Motor neuron (in vitro differentiated cells): Measurements from ENCODE around the gene KPNA6. TPM values are rescaled to one million over a fixed set of nuclear protein-coding genes. Genes with fewer than 3 reads are reported as not detected.
A peak's percentile ranks its signal among the peaks of the same experiment; 100 is the strongest.
"Not testable (repeated sequence)": the region's sequence is repeated elsewhere in the genome, so short reads cannot be mapped to it uniquely, and the experiment has no call there.

Source experiments
- ATAC-seq, 8 experiments: fragments of 200-7000 bp; cut with Tn5 transposase; replicated peaks in 6 of 8; 2 replicates each; pipeline ENCODE4 v1.8.0; 2021; ENCODE audit warnings: mild to moderate bottlenecking in 8 of 8, moderate library complexity in 8 of 8
- H3K27ac ChIP-seq, 2 donors: fragments of 250-450 bp; sonication (Bioruptor Pico); 2 replicates each; pipeline ENCODE4 v1.9.0; 2021; ENCODE audit warnings: antibody characterized with exemption in 2 of 2, mild to moderate bottlenecking in 2 of 2, moderate library complexity in 1 of 2
- H3K4me1 ChIP-seq, 2 donors: fragments of 250-450 bp; sonication (Bioruptor Pico); replicated peaks in 1 of 2; 2 replicates each; pipeline ENCODE4 v1.6.1; 2021; ENCODE audit warnings: antibody characterized with exemption in 2 of 2, mild to moderate bottlenecking in 2 of 2, moderate library complexity in 1 of 2
- H3K4me3 ChIP-seq, 5 donors: fragments of 250-450 bp; sonication (Bioruptor Pico); 2 replicates each; pipeline ENCODE4 v1.9.0; 2021; ENCODE audit warnings: antibody characterized with exemption in 5 of 5, mild to moderate bottlenecking in 5 of 5, moderate library complexity in 4 of 5
- WGBS, 10 experiments: fragments of 450-650 bp; shearing (Covaris generic); methylation state at CpG; one replicate each; pipeline ENCODE4 v1.0.0; 2022; 5-methylcytosine and 5-hydroxymethylcytosine counted together
- in situ Hi-C, 9 experiments: fragments of 400-800 bp; cut with MboI; loops; one replicate each; pipeline ENCODE4 v1.15.0; 2021; ENCODE audit warnings: low sequenced_read_pairs in 9 of 9, low pct_unique_long_range_greater_than_20kb in 2 of 9; ENCODE audit not compliant: unreplicated experiment in 9 of 9
- total RNA-seq, 8 experiments: library from RNA; unstranded; fragments of 300-600 nt; gene quantifications; 2 replicates each; pipeline versions ENCODE4 v1.2.3 to v1.2.4, GENCODE V29; 2022

Gene KPNA6
- total RNA-seq, 8 experiments from 2014 or later, result 35.3 to 53.4 (median 40.7) TPM

DNA sequence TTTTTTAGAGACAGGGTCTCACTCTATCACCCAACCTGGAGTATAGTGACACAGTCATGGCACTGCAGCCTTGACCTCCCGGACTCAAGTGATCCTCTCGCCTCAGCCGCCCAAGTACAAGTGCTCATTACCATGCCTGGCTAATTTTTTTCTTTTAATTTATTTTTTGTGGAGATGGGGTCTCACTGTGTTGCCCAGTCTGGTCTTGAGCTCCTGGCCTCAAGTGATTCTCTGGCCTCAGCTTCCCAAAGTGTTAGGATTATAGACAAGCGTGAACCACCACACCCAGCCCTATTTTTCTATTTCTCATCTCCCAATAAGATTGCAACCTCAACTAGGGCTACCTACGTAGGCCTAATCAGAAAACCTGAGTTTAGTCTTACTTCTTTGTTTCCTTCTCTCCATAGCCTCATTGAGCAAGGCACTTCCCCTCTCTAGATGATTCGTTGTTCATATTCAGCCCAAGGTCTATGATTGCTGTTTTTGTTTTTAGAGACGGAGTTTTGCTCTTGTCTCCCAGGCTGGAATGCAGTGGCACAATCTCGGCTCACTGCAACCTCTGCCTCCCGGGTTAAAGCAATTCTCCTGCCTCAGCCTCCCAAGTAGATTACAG is 1.1 kb upstream of the KPNA6 start:
- Histone ChIP-seq H3K27ac (no peak overlapping the region), H3K4me3 (no peak overlapping the region), H3K4me1 (peaks cover 9 to 13% of the 10 kb centered on the region in 2 donors)
- ATAC-seq, result no peak
- WGBS, 10 experiments, result 68 to 100% (median 96%) methylated on average over 3 to 9 of the region's 9 CpGs; no CpG with 5 or more reads in 1 of the 10 experiments
- in situ Hi-C loops, result no loop called here

DNA sequence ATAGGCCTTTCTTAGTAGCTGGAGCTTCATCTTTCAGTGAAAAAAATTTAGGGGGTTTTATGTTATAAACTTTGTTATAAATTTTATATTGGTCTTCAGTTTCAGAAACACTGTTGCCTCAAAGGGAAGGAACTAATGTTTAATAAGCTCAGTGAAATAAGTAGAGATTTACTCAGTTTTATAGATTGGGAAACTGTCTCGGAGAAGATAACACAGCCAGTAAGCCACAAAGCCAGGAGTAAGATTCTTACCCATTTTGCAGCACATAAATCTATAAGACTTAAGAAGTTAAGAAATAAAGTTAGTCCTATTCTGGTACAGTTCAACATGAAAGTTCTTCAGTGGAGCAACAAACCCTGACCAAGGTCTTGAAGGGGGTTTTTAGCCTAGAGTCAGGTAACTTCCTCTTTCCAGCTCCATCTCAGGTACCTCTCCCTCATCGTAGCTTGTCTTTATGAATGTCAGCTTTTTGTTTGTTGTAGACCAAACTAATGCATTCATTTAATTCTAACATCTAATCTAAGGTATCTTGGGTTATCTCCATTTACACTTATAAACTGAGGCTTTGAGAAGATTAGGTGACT is 3.3 kb downstream of the KPNA6 start:
- H3K27ac ChIP-seq, result no peak overlapping the region
- no peak for ATAC-seq
- H3K4me1 ChIP-seq, result peaks cover 9 to 13% of the 10 kb centered on the region in 2 donors
- no peak overlapping the region for H3K4me3 ChIP-seq
- in situ Hi-C loops, result no loop called here
- 36 to 100% (median 96%) methylated on average over 1 to 2 of the region's 2 CpGs; no CpG with 5 or more reads in 1 of the 10 experiments for WGBS, 10 experiments

DNA sequence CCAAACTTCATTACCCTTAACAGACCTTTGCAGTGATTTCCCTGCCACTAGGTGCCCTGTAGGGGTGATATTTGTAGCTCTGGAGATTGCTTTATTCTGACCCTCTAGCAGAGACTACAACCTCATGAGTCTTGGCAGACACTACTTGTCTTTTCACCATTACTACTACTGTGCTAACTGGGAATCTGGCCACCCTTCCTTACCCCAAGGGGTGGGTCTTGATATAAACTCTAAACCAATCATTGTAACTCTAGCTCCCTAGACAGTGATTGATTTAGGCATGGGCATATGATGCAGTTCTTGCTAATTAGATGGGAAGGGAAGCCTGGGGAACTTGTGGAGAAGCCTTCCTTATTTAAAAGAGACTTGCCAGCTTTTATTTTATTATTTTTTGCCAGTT is 3.9 kb downstream of the KPNA6 start:
- in situ Hi-C loops, result no loop called here

DNA sequence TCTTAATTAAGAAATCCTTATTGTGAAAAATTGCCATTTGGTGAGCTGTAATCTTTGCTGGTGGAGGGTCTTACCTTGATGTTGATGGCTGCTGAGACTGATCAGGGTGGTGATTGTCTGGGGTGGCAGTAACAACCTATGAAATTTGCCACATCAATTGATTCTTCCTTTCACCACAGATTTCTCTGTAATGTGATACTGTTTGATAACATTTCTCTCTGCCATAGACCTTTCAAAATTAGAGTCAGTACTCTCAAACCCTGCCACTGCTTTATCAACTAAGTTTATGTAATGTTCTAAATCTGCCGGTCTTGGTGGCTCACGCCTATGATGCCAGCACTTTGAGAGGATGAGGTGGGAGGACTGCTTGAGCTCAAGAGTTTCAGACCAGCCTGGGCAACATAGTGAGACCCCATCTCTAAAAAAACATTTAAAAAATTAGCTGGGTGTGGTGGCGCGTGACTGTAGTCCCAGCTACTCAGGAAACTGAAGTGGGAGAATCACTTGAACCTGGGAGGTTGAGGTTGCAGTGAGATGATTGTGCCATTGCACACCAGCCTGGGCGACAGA is 5.0 kb downstream of the KPNA6 start:
- ATAC-seq, result no peak
- in situ Hi-C loops, result no loop called here
- Histone ChIP-seq H3K4me3 (no peak overlapping the region), H3K4me1 (peaks cover 11 to 13% of the 10 kb centered on the region in 2 donors), H3K27ac (no peak overlapping the region)
- WGBS, 10 experiments, result 53 to 100% (median 92%) methylated on average over 1 to 5 of the region's 5 CpGs; no CpG with 5 or more reads in 1 of the 10 experiments

More for the DNA sequence above, 3.9 kb downstream of the KPNA6 start:
- Histone ChIP-seq H3K27ac (no peak overlapping the region), H3K4me1 (peaks cover 11 to 13% of the 10 kb centered on the region in 2 donors), H3K4me3 (no peak overlapping the region)
- peak in 3 of 8 experiments; percentile 13 to 38 (median 26) for ATAC-seq

DNA sequence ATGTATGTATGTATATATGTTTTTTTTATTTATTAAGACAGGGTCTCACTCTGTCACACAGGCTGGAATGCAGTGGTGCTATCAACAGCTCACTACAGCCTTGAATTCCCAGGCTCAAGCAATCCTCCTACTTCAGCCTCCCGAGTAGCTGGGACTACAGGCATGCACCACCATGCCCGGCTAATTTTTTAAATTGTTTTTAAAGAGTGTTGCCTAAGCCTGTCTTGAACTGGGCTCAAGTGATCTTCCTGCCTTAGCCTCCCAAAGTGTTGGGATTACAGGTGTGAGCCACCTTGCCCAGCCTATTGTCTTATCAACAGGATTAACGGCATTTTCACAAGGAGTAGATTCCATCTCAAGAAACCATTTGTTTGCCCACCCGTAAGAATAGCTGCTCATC is 5.6 kb downstream of the KPNA6 start:
- WGBS, 10 experiments, result 87 to 100% (median 98%) methylated on average over 1 to 4 of the region's 4 CpGs
- H3K4me1 ChIP-seq, result peaks cover 11 to 13% of the 10 kb centered on the region in 2 donors
- H3K27ac ChIP-seq, H3K4me3 ChIP-seq, in situ Hi-C loops, ATAC-seq: not testable (repeated sequence)

DNA sequence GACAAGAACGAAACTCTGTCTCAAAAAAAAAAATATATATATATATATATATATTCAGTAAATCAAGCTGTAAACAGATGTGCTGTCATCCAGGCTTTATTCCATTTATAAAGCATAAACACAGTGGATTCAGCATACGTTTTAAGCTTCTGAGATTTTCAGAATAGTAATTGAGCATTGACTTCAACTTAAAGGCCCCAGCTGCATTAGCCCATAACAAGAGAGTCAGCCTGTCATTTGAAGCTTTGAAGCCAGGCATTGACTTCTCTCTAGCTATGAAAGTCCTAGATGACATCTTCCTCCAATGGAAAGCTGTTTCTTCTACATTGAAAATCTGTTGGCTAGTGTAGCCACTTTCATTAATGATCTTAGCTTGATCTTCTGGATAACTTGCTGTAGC is 6.6 kb downstream of the KPNA6 start:
- Histone ChIP-seq H3K27ac (no peak overlapping the region), H3K4me3 (no peak overlapping the region), H3K4me1 (peaks cover 6 to 7% of the 10 kb centered on the region in 2 donors)
- ATAC-seq, result no peak
- in situ Hi-C loops, result no loop called here
- WGBS, 10 experiments, result 60 to 100% (median 86%) methylated on average over 1 to 2 of the region's 2 CpGs; no CpG with 5 or more reads in 4 of the 10 experiments

DNA sequence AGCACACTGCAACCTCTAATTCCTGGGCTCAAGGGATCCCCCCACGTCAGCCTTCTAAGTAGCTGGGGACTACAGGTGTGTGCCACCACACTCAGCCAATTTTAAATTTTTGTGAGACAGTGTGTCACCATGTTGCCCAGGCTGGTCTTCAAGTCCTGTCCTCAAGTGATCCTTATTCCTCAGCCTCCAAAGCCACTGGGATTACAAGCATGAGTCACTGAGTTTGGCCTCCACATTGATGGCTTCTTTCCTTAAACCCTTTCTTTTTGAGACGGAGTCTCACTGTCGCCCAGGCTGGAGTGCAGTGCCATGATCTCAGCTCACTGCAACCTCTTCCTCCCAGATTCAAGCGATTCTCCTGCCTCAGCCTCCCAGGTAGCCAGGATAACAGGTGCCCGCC is 7.6 kb downstream of the KPNA6 start:
- ATAC-seq, result no peak
- no peak overlapping the region for H3K27ac ChIP-seq
- no peak overlapping the region for H3K4me3 ChIP-seq
- peaks cover 0 to 2% of the 10 kb centered on the region in 2 donors for H3K4me1 ChIP-seq
- in situ Hi-C loops, result no loop called here
- WGBS, 10 experiments, result 95 to 100% (median 100%) methylated on average over 1 to 5 of the region's 5 CpGs; no CpG with 5 or more reads in 3 of the 10 experiments

DNA sequence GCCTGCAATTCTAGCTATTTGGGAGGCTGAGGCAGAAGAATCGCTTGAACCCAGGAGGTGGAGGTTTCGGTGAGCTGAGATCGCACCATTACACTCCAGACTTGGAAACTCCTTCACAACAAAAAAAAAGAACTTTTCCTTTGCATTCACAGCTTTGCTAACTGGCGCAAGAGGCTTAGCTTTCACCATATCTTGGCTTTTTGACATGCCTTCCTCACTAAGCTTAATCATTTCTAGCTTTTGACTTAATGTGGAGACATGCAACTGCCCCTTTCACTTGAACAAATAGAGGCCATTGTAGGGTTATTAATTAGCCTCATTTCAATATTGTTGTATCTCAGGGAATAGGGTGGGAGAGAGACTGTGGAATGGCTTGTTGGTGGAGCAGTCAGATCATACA is 8.7 kb downstream of the KPNA6 start:
- peaks cover 0 to 2% of the 10 kb centered on the region in 2 donors for H3K4me1 ChIP-seq
- 92 to 100% (median 100%) methylated on average over 1 to 4 of the region's 4 CpGs; no CpG with 5 or more reads in 5 of the 10 experiments for whole genome bisulfite sequencing, 10 experiments
- H3K4me3 ChIP-seq, result no peak overlapping the region
- in situ Hi-C loops, result no loop called here
- no peak overlapping the region for H3K27ac ChIP-seq
- ATAC-seq, result no peak

DNA sequence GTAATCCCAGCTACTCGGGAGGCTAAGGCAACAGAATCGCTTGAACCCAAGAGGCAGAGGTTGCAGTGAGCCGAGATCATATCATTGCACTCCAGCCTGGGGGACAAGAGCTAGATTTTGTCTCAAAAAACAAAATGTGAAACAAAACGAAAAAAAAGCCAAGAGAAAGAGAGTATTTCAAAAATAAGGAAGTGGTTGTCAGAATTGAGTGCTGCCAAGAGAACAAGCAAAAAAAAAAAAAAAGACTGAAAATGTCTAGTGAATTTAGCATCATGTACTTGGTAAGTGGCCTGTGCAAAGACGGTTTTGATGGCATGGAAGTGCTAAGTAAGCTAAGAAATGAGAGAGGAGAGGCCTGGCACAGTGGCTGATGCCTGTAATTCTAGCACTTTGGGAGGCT is 14.3 kb downstream of the KPNA6 start:
- Histone ChIP-seq H3K27ac (no peak overlapping the region), H3K4me1 (peaks cover 3 to 7% of the 10 kb centered on the region in 2 donors), H3K4me3 (no peak overlapping the region)
- 35 to 88% (median 72%) methylated on average over 2 to 5 of the region's 5 CpGs for WGBS, 10 experiments
- in situ Hi-C loops, result no loop called here
- no peak for ATAC-seq

DNA sequence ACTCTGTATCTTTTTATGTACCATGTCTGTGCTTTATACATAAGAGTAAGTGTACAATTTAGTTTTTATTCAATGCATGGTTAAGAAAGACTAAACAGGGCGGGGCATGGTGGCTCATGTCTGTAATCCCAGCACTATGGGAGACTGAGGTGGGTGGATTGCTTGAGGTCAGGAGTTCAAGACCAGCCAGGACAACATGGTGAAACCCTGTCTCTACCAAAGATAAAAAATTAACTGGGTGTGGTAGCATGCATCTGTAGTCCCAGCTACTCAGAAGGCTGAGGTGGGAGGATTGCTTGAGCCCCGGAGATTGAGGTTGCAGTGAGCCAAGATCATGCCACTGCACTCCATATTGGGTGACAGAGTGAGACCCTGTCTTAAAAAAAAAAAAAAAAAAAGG is 15.5 kb downstream of the KPNA6 start:
- WGBS, 10 experiments, result 33 to 100% (median 100%) methylated on average over 1 to 2 of the region's 2 CpGs; no CpG with 5 or more reads in 3 of the 10 experiments
- H3K4me3 ChIP-seq, H3K27ac ChIP-seq, in situ Hi-C loops: not testable (repeated sequence)
- H3K4me1 ChIP-seq, result peaks cover 13 to 14% of the 10 kb centered on the region in 2 donors
- peak in 2 of 8 experiments; percentile 30 to 59 for ATAC-seq

DNA sequence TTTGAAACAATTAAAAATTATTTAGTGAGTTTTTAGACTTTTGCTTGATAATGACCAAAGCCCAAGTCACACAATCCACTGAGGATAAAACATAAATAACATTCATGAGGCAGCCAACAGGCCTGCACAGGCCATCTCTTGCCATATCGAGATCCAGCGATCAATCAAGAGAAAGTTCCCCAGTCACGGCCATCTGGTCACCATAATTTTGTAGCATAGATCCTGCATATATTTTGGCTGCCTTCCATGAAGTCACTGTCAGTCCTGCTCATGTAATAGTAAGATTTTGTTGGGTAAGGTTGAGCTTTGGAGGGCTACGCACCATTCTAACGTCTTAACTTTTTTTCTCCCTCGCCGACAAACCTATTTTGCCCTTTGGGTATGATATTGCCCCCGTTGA is 17.5 kb downstream of the KPNA6 start:
- no peak for ATAC-seq
- Histone ChIP-seq H3K4me1 (peaks cover 14 to 15% of the 10 kb centered on the region in 2 donors), H3K4me3 (no peak overlapping the region), H3K27ac (no peak overlapping the region)
- in situ Hi-C loops, result no loop called here
- WGBS, 10 experiments, result 17 to 95% (median 80%) methylated on average over 1 to 8 of the region's 8 CpGs; no CpG with 5 or more reads in 1 of the 10 experiments

DNA sequence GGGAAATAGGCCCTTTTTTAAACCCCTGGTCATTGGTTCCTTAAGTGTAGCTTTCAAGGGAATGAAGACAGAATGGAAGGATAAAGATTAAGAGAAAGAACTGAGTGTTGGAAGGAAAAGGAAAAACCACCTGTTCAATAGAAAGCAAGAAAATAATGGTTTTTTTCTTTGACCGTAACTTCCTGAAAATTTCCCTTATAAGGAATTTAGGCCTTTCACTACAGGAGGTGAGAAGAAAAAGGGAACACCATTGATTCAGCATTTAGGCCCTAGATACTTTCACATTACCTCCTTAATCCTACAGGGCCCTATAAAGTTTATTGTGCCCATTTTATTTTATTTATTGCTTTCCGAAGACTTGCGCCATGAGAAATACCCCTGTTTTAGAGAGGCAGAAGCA is 18.9 kb downstream of the KPNA6 start:
- no peak overlapping the region for H3K27ac ChIP-seq
- WGBS, 10 experiments, result 83 to 100% (median 100%) methylated on average over 1 to 3 of the region's 3 CpGs
- H3K4me1 ChIP-seq, result peaks cover 14 to 15% of the 10 kb centered on the region in 2 donors
- no peak overlapping the region for H3K4me3 ChIP-seq
- in situ Hi-C loops, result no loop called here
- no peak for ATAC-seq

DNA sequence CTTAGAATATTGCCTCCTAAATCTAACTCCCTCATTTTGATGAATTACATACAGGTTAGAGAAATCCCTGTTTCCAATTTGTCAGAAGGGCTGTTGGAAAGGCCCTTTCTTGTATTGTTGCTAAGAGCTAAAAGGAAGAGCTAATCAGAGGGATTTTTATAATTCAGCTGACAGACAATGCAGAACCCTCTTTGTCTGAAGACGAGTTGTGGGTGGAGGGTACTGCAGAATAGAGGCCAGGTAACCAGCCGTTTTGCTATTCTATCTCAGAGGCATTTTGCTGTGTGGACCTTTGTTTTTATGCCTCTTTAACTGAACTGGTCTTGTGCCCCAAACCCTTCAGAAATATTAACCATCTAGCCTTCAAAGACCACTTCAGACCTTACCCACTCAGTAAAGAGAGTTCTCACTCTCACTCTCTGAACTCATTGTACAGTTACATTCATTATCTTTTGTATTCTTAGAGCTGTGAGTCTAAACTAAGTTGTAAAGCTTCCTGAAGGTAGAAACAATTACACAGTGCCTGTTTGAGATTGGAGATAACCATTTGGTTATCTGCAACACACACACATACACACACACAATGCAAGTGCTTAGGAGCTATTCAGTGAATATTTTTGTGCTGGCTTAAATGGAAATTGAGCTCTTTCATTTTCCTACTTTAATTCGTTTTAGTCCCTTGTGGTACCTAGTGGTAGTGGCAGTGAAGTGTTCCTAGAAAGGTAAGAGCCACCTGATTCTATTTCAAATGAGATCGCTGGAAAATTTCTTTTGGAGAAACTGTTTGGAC is 19.7 kb downstream of the KPNA6 start:
- 42 to 100% (median 70%) methylated on average over 1 to 4 of the region's 4 CpGs for WGBS, 10 experiments
- Histone ChIP-seq H3K4me3 (no peak overlapping the region), H3K27ac (peak overlapping the region in 1 of 2 donors; percentile 1), H3K4me1 (peaks cover 14 to 15% of the 10 kb centered on the region in 2 donors)
- in situ Hi-C loops, result no loop called here
- peak in 1 of 8 experiments; percentile 53 for ATAC-seq
